ENCODE data around the gene UVRAG.

DNA sequence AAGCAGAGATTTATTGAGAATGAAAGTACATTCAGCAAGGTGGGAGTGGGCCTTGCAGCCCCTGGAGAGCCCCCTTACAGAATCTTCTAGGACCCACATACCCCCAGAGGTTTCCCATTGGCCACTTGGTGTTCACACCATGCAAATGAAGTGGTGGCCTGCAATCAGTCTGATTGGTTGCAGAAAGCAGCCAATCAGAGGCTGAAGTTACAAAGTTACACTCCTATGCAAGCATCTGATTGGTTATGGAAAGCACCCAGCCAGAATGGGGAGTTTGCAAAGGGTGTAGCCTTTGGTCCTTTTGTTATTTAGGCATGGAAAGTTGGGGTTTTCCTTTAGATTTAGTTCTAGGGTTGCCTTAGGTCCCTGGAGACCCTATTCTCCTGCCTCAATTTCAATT lies 34.9 kb downstream of the UVRAG start:
- TF ChIP-seq NFE2L1 (CRISPR knock-in tag; IDR thresholded peaks at IDR 0.05; ENCODE audit: borderline replicate concordance) = no peak
- no peak for TF ChIP-seq TAF1 (CRISPR knock-in tag; IDR thresholded peaks at IDR 0.05)
- TF ChIP-seq RAD21 (CRISPR knock-in tag; IDR thresholded peaks at IDR 0.05) = no peak
- no peak for TF ChIP-seq MTF2 (CRISPR knock-in tag; IDR thresholded peaks at IDR 0.05; ENCODE audit: borderline replicate concordance)
- no peak for TF ChIP-seq ZNF20 (CRISPR knock-in tag; IDR thresholded peaks at IDR 0.05)
- TF ChIP-seq ZNF431 (CRISPR knock-in tag; IDR thresholded peaks at IDR 0.05; ENCODE audit: borderline replicate concordance, low read depth) = no peak

Data from HepG2 (cell line).